Neural cell (in vitro differentiated cells): ENCODE results near the gene PCK1. TPM values are rescaled to one million over a fixed set of nuclear protein-coding genes. Genes with fewer than 3 reads are reported as not detected.
"Not testable (repeated sequence)": the region's sequence is repeated elsewhere in the genome, so short reads cannot be mapped to it uniquely, and the experiment has no call there.

ENCODE experiments used
- H2AFZ ChIP-seq: fragments of 200-600, 300-800 bp; sonication (generic), shearing (Covaris generic); 2 replicates; pipeline ENCODE4 v1.6.0; 2014; ENCODE audit warnings: low read depth, mild to moderate bottlenecking, antibody characterized with exemption, low read length, moderate library complexity
- H3F3A ChIP-seq: fragments of 200-600 bp; shearing (Covaris generic); 2 replicates; pipeline ENCODE4 v1.6.1; 2016; ENCODE audit warnings: mild to moderate bottlenecking, moderate library complexity, mixed read lengths, antibody characterized with exemption, low read length; ENCODE audit not compliant: insufficient read depth, poor library complexity, severe bottlenecking
- H3K27ac ChIP-seq: fragments of 200-600, 300-800 bp; sonication (generic), shearing (Covaris generic); 2 replicates; pipeline ENCODE4 v1.5.1; 2014; ENCODE audit warnings: mild to moderate bottlenecking, low read length, moderate library complexity
- H3K27me3 ChIP-seq: fragments of 300-800, 200-600 bp; sonication (generic), shearing (Covaris generic); 2 replicates; pipeline ENCODE4 v1.6.0; 2014; ENCODE audit warnings: mild to moderate bottlenecking, low read depth, low read length, moderate library complexity; ENCODE audit not compliant: insufficient read depth
- H3K36me3 ChIP-seq: fragments of 300-800, 200-600 bp; sonication (generic), shearing (Covaris generic); 2 replicates; pipeline ENCODE4 v1.5.1; 2014; ENCODE audit warnings: mild to moderate bottlenecking, antibody characterized with exemption, low read length, moderate library complexity; ENCODE audit not compliant: insufficient read depth
- H3K4me2 ChIP-seq: fragments of 300-800, 200-600 bp; sonication (generic), shearing (Covaris generic); 2 replicates; pipeline ENCODE4 v1.6.0; 2014; ENCODE audit warnings: mild to moderate bottlenecking, low read length
- H3K4me3 ChIP-seq: fragments of 300-800, 200-600 bp; sonication (generic), shearing (Covaris generic); 2 replicates; pipeline ENCODE4 v1.5.1; 2014; ENCODE audit warnings: mild to moderate bottlenecking, low read length, moderate library complexity
- H3K79me2 ChIP-seq: fragments of 200-600 bp; shearing (Covaris generic); replicated peaks from 2 replicates; pipeline ENCODE4 v1.6.0; 2014; ENCODE audit warnings: mild to moderate bottlenecking, low read length, moderate library complexity; ENCODE audit not compliant: insufficient read depth
- H3K9ac ChIP-seq: fragments of 300-800, 200-600 bp; sonication (generic), shearing (Covaris generic); 2 replicates; pipeline ENCODE4 v1.6.1; 2016; ENCODE audit warnings: mild to moderate bottlenecking, low read length, mixed read lengths
- H3K9me2 ChIP-seq: fragments of 200-600 bp; shearing (Covaris generic); 2 replicates; pipeline ENCODE4 v1.6.1; 2016; ENCODE audit warnings: mild to moderate bottlenecking, low read length, mixed read lengths; ENCODE audit not compliant: insufficient read depth
- H3K9me3 ChIP-seq: fragments of 200-600, 300-800 bp; sonication (generic), shearing (Covaris generic); 2 replicates; pipeline ENCODE4 v1.6.1; 2016; ENCODE audit warnings: mild to moderate bottlenecking, mixed run types, low read length, moderate library complexity, mixed read lengths
- H4K20me1 ChIP-seq: fragments of 200-600 bp; shearing (Covaris generic); 2 replicates; pipeline ENCODE4 v1.6.1; 2016; ENCODE audit warnings: mild to moderate bottlenecking, mixed run types; ENCODE audit not compliant: insufficient read depth
- EP300 ChIP-seq: fragments of 450-650 bp; conservative IDR thresholded peaks from 2 replicates; pipeline ENCODE4 v1.6.1; 2014; ENCODE audit warnings: antibody characterized with exemption, mild to moderate bottlenecking, moderate library complexity; ENCODE audit not compliant: poor library complexity, severe bottlenecking
- EZH2 ChIP-seq: fragments of 200-600, 300-800 bp; shearing (Covaris generic), sonication (generic); IDR thresholded peaks from 2 replicates; pipeline ENCODE4 v1.6.1; 2014; ENCODE audit warnings: antibody characterized with exemption, low read length, borderline replicate concordance, mild to moderate bottlenecking; ENCODE audit not compliant: insufficient read depth, poor library complexity, severe bottlenecking
- MXI1 ChIP-seq: fragments of 450-650 bp; conservative IDR thresholded peaks from 2 replicates; pipeline ENCODE4 v1.6.1; 2014; ENCODE audit warnings: antibody characterized with exemption, mild to moderate bottlenecking; ENCODE audit not compliant: poor library complexity, severe bottlenecking
- POLR2AphosphoS5 ChIP-seq: IDR thresholded peaks from 2 replicates; pipeline ENCODE4 v1.6.1; 2012
- RAD21 ChIP-seq: fragments of 450-650 bp; conservative IDR thresholded peaks from 2 replicates; pipeline ENCODE4 v1.6.1; 2014; ENCODE audit warnings: antibody characterized with exemption, mild to moderate bottlenecking, moderate library complexity
- REST ChIP-seq: IDR thresholded peaks from 2 replicates; pipeline ENCODE4 v1.6.1; 2012; ENCODE audit warnings: borderline replicate concordance
- SMC3 ChIP-seq: fragments of 450-650 bp; conservative IDR thresholded peaks from 2 replicates; pipeline ENCODE4 v1.6.1; 2014; ENCODE audit warnings: antibody characterized with exemption, mild to moderate bottlenecking, moderate library complexity; ENCODE audit not compliant: poor library complexity
- TAF1 ChIP-seq: IDR thresholded peaks from 2 replicates; pipeline ENCODE4 v1.6.1; 2012; ENCODE audit warnings: low read depth
- polyA minus RNA-seq: library from RNA; depleted of rRNA, polyadenylated mRNA; stranded (reverse); fragments of >200 nt; gene quantifications from 2 replicates; pipeline ENCODE4 v1.2.3, GENCODE V29; 2014
- polyA plus RNA-seq: library from polyadenylated mRNA; depleted of rRNA; stranded (reverse); fragments of >200 nt; gene quantifications from 2 replicates; pipeline ENCODE4 v1.2.3, GENCODE V29; 2014
- TF ChIP-seq, protein P1 (sequence below): fragments of 450-650 bp; IDR thresholded peaks from 2 replicates; pipeline ENCODE4 v1.5.1; 2014; ENCODE audit warnings: antibody characterized with exemption, mild to moderate bottlenecking, moderate library complexity; ENCODE audit not compliant: poor library complexity, severe bottlenecking

The PCK1 gene
- polyA plus RNA-seq: 0.24 TPM in 1 of 2 replicates, not detected in the other
- polyA minus RNA-seq: not detected in 2 replicates

GRCh38 chr20:57560554-57561355, at the start of gene PCK1:
Gene PCK1, plus strand, starts transcription at chr20:57561110. Its CDS starts 302 bp downstream, at chr20:57561412.
- no peaks in the 10 kb centered on the region for H3F3A ChIP-seq
- H3K27me3 ChIP-seq: no peaks in the 10 kb centered on the region
- H3K4me3 ChIP-seq: no peak within 1 kb of the TSS
- H3K79me2 ChIP-seq: no peaks in the 10 kb centered on the region
- no peak within 1 kb of the TSS for H2AFZ ChIP-seq
- no peaks in the 10 kb centered on the region for H3K36me3 ChIP-seq
- TF ChIP-seq, protein P1, sequence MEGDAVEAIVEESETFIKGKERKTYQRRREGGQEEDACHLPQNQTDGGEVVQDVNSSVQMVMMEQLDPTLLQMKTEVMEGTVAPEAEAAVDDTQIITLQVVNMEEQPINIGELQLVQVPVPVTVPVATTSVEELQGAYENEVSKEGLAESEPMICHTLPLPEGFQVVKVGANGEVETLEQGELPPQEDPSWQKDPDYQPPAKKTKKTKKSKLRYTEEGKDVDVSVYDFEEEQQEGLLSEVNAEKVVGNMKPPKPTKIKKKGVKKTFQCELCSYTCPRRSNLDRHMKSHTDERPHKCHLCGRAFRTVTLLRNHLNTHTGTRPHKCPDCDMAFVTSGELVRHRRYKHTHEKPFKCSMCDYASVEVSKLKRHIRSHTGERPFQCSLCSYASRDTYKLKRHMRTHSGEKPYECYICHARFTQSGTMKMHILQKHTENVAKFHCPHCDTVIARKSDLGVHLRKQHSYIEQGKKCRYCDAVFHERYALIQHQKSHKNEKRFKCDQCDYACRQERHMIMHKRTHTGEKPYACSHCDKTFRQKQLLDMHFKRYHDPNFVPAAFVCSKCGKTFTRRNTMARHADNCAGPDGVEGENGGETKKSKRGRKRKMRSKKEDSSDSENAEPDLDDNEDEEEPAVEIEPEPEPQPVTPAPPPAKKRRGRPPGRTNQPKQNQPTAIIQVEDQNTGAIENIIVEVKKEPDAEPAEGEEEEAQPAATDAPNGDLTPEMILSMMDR: no peak
- TF ChIP-seq REST (no peak), EZH2 (no peak), MXI1 (no peak), POLR2AphosphoS5 (no peak), RAD21 (no peak), TAF1 (no peak), EP300 (no peak), SMC3 (no peak)
- no peak within 1 kb of the TSS for H3K4me2 ChIP-seq
- H3K9me2 ChIP-seq: no peaks in the 10 kb centered on the region
- H3K9me3 ChIP-seq: no peaks in the 10 kb centered on the region
- H4K20me1 ChIP-seq: no peaks in the 10 kb centered on the region
- no peak within 1 kb of the TSS for H3K27ac ChIP-seq
- no peak within 1 kb of the TSS for H3K9ac ChIP-seq

- H3K9me2 ChIP-seq, H3K79me2 ChIP-seq, H3K27ac ChIP-seq, H4K20me1 ChIP-seq, H3F3A ChIP-seq, H2AFZ ChIP-seq, H3K27me3 ChIP-seq, H3K36me3 ChIP-seq, H3K9ac ChIP-seq, H3K4me2 ChIP-seq, H3K4me3 ChIP-seq, H3K9me3 ChIP-seq: not testable (repeated sequence)
Observed at GRCh38 chr20:57511709-57512108, 49.2 kb upstream of the PCK1 start.
